HL-60/S4 treated with retinoic acid at 250 ng/mL for 4 days and 3 days (cell line): ENCODE data around the gene SHANK3.

Source experiments
- in situ Hi-C: fragments of 300-500 bp; cut with MboI; formaldehyde crosslinking; loops from 2 replicates; pipeline ENCODE4 v1.7.0; 2022; ENCODE audit warnings: low sequenced_read_pairs

The SHANK3 gene

DNA sequence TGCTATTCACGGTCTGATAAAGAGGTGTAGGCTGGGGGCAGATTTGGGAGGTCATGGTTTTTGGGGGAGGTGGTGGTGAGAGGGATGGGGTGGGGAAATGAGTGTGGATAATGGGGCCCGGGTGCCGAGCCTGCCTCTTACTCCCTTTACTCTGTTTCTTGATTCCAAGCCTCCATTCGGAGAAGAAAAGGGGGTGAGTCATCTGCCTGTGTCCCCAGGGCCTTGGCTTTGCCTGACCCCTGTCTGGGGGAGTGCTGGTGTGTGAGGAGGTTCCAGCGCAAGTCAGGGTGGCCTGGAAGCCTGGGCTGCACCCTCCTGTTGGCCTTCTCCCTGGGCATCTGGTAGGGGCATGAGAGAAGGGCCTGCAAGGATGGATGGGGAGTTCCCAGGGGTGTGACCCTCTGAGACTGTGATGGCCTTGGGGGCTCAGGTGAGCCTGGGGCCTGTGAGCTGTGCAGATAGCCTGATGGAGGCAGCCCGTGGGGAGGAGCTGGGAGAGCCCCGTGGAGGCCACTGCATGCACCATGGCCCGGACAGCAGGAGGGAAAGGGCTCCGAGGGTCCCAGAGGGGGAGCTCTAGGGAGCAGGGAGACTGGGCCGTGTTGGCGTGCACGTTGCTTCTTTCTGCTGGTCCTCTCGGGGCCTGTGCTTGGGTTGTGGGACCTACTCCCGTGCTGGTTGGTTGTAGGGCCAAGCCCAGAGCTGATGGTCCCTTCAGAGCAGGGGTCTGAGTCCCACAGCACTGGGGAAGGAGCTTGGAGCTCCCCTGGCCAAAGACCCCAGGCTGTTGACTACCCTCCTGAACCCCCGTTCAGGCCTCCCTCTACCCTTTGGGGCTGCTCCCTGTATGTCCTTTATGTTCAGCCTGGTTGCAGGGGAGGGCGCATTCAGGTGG lies 39.1 kb downstream of the SHANK3 start:
- in situ Hi-C loops, result no loop called here

DNA sequence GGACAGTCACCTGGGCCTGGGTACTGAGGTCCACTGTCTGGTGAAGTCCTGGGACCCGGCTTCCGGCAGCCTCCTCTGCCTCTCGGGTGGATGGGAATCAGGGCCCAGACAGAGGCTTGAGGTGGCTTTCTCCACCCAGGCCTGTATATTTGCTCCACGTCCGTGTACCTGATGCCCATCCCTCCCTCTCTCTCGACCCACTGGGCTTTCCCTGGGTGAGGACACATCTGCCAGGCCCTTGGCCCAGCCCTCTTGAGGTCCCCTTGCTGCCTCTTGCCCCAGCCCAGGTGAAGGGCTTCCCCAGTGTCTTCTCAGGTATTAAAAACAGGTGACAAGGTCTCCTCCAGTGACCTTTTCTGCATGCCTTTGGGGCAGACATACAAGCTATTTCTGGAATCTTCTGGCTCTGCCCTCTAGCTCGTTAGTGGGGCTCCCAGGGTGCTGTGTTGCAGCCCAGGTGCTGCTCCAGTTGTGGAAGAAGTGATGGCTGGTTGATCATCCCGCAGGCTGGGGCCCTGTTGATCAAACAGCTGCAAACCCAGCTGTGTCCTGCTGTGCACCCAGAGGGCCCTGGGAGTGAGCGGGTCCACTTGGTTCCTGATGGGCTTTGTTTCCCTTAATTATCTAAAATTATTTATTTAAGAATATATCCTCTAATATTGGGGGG lies 39.9 kb downstream of the SHANK3 start:
- in situ Hi-C loops, result no loop called here

DNA sequence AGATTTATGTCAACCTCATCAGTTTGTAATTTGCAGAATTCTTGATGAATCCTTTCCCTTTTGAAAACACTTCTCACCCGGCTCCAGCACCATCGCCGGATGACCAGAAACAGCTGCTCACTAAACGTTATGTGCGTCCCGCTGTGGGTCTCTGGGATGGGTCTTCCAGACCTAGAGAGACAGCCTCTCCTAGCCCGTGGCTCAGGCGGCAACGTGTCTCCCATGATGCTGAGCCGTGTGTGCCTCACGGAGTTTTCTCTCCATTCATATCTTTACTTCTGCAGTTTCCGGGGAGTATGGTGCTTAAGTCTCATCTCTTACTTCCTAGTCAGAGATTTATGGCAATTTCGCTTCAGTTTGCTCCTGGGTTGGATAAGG lies 40.4 kb downstream of the SHANK3 start:
- in situ Hi-C loops, result no loop called here

DNA sequence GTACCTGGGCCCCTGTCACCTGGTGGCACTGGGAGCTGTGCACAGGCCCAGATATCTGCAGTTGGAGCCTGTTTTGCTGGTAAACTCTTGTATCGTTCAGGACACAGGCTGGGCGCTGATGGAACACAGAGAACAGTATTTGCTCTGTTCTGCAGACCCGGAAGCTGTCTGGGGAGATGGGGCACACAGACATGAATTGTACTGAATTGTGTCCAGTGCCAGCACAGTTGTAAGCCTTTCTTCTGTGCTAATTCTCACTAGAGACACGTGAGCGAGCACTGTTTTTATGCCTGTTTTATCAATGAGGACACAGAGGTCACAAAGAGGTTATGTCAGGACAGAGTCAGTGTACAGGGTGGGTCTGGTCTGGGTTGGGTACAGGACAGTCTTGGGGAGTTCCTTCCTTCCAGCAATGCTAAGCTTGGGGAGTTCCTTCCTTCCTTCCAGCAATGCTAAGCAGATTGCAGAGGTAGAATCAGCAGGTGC lies 41.0 kb downstream of the SHANK3 start:
- in situ Hi-C loops, result no loop called here

DNA sequence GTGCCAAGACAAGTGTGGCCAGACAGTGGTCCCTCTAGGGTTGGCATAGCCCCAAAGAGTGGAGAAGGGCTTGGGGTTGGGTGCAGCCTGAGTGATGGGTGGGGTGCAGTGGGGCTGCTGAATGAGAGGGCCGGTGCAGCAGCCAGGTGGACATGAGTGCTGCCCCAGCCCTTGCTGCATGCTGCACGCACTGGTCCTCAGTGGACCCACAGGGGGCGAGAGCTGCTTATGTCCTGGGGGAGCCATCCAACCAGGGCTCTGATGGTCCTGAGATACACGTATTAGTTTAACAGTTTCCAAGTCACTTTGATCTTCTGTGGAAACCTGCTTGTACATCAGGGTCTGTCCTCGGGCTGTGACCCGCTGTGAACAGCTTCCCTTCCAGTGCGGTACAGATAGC lies 41.5 kb downstream of the SHANK3 start:
- in situ Hi-C loops, result no loop called here

DNA sequence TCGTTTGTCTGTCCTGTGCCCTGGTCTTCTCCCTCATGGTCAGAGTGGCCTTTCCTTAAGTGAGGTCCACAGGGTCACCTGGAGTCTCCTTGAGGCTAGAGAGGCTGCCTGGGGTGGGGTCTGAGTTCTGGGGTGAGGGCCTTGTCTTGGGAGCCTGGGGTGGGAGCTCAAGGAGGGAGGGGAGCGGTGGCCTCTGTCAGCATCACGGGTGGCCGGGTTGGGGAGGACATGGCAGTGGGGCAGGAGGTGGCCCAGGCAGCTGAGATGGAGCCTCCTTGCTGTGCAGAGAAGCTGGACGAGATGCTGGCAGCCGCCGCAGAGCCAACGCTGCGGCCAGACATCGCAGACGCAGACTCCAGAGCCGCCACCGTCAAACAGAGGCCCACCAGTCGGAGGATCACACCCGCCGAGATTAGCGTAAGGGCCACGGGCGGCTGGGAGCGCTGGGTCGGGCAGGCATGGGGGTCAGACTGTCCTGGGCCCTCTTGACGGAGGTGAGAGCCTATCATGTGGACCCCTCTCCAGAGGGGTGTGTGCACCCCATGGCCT lies 42.1 kb downstream of the SHANK3 start:
- in situ Hi-C loops, result no loop called here

DNA sequence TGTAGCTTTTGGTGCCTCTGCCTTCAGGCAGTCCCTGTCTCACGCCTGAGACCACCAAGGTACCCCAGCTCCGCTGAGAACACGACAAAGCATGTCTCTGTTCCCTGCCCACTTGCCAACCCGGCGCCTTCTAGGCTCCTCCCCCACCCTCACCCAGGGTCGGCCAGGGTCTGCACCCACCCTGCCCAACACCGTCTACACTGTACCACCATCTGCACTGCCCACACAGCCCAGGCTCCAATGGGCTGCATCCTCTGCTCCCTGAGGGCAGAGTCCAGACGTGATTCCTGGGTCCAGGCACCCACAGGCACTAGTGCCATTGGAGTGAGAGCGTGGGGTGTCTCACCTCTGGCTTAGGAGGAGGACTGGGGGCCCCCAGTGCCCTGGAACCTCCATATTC lies 42.6 kb downstream of the SHANK3 start:
- in situ Hi-C loops, result no loop called here

DNA sequence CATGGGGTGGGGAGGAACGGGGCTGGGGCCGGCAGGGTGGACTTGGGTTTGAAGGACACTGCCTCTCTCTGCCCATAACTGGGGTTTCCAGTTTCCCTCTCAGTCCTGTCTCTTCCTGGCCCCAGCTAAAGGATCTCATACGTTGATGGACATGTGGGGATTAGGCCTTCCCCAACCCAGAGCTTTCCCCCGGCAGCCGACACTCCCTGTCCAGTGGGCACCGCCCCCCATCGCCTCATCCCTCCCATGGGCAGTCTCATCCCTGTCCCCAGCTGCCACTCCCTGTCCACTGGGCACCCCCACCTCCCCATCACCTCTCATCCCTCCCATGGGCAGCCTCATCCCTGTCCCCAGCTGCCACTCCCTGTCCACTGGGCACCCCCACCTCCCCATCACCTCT lies 43.2 kb downstream of the SHANK3 start:
- in situ Hi-C loops, result no loop called here

DNA sequence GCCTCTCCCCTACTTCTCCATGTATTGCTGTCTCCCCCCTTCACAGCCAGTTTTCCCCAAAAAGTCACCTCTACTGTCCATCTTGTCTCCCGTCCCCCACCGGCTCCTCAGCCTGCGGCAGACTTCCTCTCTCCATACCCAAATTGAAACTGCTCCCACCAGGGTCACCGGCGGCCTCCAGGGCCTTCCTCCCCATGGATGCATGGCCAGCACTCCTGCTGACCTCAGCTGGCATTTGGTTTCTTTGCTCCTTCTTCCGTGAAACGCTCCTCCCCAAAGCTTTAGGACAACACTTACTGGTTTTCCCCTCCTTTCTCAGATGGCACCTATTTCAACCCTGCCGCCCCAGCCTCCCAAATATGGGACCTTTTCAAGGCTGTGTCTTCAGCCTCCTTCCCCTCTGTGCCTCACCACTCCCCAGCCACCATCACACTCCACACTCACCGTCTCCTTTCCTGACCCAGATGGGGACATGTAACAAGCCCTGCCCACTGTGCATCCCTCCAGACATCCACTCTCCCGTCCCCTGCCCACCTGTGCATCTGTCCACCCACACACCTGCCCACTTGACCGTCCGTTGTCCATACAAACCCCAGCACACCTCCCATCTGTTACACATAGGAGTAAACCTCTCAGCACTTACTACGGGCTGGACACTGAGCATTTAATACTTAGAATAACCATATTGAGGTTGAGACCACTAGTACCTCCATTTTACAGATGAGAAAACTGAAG lies 43.8 kb downstream of the SHANK3 start:
- in situ Hi-C loops, result no loop called here

DNA sequence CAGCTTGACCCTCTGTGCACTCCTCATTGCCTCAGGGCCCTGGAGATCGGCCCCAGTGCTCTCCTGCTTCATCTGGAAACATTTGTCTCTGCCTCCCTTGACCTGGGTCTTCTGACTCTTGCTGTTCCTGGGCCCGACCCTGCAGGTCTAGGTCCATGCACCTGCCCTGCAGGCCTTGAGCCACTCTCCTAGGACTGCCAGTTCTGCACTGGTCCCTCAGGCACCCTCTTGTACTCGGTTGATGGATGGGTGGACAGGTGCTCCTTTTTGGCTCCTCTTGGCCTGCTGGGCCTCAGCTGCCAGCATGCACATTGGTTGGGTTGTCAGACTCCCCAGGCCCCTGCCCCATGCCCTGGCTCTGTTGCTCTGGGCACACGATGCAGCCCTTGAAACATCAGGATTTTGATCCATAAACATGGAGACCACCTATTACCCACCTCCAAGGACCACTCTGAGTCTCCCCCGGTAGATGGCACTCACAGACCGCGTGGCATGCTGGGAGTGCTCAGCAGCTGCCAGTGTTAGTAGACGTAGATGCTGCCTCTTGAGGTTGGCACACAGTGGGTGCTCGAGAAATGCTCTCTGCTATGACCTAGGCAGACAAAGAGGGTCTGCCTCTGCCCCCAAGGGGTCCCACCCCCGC lies 45.2 kb downstream of the SHANK3 start:
- in situ Hi-C loops, result no loop called here

DNA sequence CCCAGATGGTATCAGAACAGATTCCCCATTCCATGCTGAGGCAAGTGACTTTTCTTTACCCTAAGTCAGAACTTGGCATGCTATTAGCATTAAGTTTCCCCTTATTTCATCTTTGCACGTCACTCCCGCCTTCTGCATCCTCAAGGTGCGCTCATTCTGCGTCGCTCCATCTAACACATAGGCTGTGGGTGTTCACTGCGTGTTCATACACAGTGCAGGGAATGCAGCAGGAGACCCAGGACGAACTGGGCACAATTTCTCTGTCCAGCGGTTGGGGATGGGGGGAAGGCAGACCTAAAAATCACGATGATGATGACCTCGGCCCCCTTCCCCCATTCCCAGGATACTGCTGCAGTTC lies 45.7 kb downstream of the SHANK3 start:
- in situ Hi-C loops, result no loop called here

DNA sequence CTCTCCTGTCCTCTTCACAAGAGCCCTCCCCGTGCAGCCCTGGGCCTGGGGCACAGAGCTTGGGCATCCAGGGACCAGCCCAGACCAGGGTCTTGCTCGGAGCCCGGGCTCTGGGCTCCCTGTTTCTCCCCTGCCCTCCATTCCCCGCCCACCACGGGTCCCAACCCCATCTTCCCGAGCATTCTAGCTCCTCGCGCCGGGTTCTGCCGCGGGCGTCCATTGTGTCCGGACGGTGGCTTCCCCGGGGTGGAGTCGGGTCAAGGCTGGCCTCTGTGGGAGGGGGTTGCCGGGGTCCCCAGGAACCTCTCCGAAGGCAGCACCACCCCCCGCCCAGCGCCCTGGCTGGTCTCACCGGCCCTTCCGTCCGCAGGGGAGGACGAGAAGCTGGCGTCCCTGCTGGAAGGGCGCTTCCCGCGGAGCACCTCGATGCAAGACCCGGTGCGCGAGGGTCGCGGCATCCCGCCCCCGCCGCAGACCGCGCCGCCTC lies 47.2 kb downstream of the SHANK3 start:
- in situ Hi-C loops, result no loop called here

DNA sequence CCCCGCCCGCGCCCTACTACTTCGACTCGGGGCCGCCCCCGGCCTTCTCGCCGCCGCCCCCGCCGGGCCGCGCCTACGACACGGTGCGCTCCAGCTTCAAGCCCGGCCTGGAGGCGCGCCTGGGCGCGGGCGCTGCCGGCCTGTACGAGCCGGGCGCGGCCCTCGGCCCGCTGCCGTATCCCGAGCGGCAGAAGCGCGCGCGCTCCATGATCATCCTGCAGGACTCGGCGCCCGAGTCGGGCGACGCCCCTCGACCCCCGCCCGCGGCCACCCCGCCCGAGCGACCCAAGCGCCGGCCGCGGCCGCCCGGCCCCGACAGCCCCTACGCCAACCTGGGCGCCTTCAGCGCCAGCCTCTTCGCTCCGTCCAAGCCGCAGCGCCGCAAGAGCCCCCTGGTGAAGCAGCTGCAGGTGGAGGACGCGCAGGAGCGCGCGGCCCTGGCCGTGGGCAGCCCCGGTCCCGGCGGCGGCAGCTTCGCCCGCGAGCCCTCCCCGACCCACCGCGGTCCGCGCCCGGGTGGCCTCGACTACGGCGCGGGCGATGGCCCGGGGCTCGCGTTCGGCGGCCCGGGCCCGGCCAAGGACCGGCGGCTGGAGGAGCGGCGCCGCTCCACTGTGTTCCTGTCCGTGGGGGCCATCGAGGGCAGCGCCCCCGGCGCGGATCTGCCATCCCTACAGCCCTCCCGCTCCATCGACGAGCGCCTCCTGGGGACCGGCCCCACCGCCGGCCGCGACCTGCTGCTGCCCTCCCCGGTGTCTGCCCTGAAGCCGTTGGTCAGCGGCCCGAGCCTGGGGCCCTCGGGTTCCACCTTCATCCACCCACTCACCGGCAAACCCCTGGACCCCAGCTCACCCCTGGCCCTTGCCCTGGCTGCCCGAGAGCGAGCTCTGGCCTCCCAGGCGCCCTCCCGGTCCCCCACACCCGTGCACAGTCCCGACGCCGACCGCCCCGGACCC lies 48.0 kb downstream of the SHANK3 start:
- in situ Hi-C loops, result no loop called here

DNA sequence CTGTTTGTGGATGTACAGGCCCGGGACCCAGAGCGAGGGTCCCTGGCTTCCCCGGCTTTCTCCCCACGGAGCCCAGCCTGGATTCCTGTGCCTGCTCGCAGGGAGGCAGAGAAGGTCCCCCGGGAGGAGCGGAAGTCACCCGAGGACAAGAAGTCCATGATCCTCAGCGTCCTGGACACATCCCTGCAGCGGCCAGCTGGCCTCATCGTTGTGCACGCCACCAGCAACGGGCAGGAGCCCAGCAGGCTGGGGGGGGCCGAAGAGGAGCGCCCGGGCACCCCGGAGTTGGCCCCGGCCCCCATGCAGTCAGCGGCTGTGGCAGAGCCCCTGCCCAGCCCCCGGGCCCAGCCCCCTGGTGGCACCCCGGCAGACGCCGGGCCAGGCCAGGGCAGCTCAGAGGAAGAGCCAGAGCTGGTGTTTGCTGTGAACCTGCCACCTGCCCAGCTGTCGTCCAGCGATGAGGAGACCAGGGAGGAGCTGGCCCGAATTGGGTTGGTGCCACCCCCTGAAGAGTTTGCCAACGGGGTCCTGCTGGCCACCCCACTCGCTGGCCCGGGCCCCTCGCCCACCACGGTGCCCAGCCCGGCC lies 48.7 kb downstream of the SHANK3 start:
- in situ Hi-C loops, result no loop called here

DNA sequence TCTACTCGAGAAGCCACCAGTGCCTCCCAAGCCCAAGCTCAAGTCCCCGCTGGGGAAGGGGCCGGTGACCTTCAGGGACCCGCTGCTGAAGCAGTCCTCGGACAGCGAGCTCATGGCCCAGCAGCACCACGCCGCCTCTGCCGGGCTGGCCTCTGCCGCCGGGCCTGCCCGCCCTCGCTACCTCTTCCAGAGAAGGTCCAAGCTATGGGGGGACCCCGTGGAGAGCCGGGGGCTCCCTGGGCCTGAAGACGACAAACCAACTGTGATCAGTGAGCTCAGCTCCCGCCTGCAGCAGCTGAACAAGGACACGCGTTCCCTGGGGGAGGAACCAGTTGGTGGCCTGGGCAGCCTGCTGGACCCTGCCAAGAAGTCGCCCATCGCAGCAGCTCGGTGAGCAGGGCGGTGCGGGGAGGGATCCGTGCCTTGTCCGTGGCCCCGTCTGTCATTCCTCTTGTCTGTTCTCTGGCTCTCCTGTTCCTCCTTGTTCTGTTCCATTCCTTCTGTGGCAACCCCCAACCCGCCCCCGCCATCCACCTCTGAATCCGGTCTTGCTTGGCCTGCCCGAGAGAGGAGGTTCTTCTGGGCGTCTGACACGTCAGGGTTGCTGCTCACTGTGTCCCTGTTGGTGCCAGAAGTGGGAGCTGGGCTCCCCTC lies 49.6 kb downstream of the SHANK3 start:
- in situ Hi-C loops, result no loop called here
